IMR-90 (cell line): ENCODE results near the gene LCE4A.

Experiments used
- FOS ChIP-seq: fragments of 150-350 bp; IDR thresholded peaks from 2 replicates; pipeline ENCODE4 v1.6.1; 2016; ENCODE audit warnings: low read depth, low read length
- NFE2L2 ChIP-seq: fragments of 150-350 bp; IDR thresholded peaks from 2 replicates; pipeline ENCODE4 v1.6.1; 2016; ENCODE audit warnings: low read depth, mild to moderate bottlenecking, low read length
- POLR2A ChIP-seq: IDR thresholded peaks from 2 replicates; pipeline ENCODE4 v1.6.1; 2012; ENCODE audit warnings: mild to moderate bottlenecking, low read depth, low read length
- TF ChIP-seq, protein P1 (sequence below): conservative IDR thresholded peaks from 2 replicates; pipeline ENCODE4 v1.5.1; 2012; ENCODE audit warnings: mild to moderate bottlenecking, low read depth, low read length, improper control_type of control experiment
- TF ChIP-seq, protein P2 (sequence below): fragments of 150-350 bp; IDR thresholded peaks from 2 replicates; pipeline ENCODE4 v1.6.1; 2017; ENCODE audit warnings: mild to moderate bottlenecking, antibody characterized with exemption, low read length, low read depth

DNA sequence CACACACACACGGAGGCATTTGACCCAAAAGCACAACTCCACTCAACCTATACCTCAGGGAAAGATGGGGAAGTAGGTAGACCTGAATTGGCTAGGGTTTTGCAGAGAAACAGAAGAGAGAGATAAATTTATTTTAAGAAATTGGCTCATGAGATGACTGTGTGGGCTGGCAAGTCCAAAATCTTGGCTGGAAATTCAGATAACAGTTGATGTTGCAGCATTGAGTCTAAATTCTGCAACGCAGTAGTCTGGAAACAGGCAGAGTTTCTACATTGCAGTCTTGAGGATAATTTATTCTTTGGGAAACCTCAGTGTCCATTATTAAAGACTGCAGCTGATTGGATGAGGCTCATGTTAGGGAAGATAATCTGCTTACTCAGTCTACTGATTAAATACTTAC lies 26.3 kb upstream of the LCE4A start:
- TF ChIP-seq NFE2L2: no peak
- TF ChIP-seq, protein P1, sequence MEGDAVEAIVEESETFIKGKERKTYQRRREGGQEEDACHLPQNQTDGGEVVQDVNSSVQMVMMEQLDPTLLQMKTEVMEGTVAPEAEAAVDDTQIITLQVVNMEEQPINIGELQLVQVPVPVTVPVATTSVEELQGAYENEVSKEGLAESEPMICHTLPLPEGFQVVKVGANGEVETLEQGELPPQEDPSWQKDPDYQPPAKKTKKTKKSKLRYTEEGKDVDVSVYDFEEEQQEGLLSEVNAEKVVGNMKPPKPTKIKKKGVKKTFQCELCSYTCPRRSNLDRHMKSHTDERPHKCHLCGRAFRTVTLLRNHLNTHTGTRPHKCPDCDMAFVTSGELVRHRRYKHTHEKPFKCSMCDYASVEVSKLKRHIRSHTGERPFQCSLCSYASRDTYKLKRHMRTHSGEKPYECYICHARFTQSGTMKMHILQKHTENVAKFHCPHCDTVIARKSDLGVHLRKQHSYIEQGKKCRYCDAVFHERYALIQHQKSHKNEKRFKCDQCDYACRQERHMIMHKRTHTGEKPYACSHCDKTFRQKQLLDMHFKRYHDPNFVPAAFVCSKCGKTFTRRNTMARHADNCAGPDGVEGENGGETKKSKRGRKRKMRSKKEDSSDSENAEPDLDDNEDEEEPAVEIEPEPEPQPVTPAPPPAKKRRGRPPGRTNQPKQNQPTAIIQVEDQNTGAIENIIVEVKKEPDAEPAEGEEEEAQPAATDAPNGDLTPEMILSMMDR: no peak
- TF ChIP-seq POLR2A: no peak
- no peak for TF ChIP-seq FOS
- TF ChIP-seq, protein P2, sequence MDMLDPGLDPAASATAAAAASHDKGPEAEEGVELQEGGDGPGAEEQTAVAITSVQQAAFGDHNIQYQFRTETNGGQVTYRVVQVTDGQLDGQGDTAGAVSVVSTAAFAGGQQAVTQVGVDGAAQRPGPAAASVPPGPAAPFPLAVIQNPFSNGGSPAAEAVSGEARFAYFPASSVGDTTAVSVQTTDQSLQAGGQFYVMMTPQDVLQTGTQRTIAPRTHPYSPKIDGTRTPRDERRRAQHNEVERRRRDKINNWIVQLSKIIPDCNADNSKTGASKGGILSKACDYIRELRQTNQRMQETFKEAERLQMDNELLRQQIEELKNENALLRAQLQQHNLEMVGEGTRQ: no peak
